GM18517 (cell line): ENCODE measurements around the gene ELAVL4.

Experiments used
- ATAC-seq: cut with Tn5 transposase; IDR thresholded peaks from one replicate; pipeline ENCODE4 v1.9.1; 2021; ENCODE audit warnings: mild to moderate bottlenecking, moderate library complexity; ENCODE audit not compliant: unreplicated experiment

Gene ELAVL4

GRCh38 chr1:50175719-50176639 lies 67.3 kb downstream of the ELAVL4 start:
- ATAC-seq, result no peak

GRCh38 chr1:50177994-50178393 lies 69.3 kb downstream of the ELAVL4 start:
- no peak for ATAC-seq

GRCh38 chr1:50179639-50180038 lies 70.9 kb downstream of the ELAVL4 start:
- ATAC-seq, result no peak

- ATAC-seq, result no peak
Observed at GRCh38 chr1:50180367-50180766, 71.6 kb downstream of the ELAVL4 start.

- ATAC-seq, result no peak
Observed at GRCh38 chr1:50181027-50181663, 72.4 kb downstream of the ELAVL4 start.

- no peak for ATAC-seq
Observed at GRCh38 chr1:50183378-50184133, 74.8 kb downstream of the ELAVL4 start.

GRCh38 chr1:50189369-50189768 lies 80.6 kb downstream of the ELAVL4 start:
- ATAC-seq, result no peak

- no peak for ATAC-seq
Observed at GRCh38 chr1:50193002-50193401, 84.3 kb downstream of the ELAVL4 start.

GRCh38 chr1:50195205-50195604 lies 86.5 kb downstream of the ELAVL4 start:
- ATAC-seq, result no peak

- no peak for ATAC-seq
Observed at GRCh38 chr1:50196081-50196480, 87.4 kb downstream of the ELAVL4 start.

GRCh38 chr1:50197216-50197615 lies 88.5 kb downstream of the ELAVL4 start:
- no peak for ATAC-seq

GRCh38 chr1:50208315-50208714 lies 99.6 kb downstream of the ELAVL4 start:
- ATAC-seq, result no peak

GRCh38 chr1:50208756-50209155 lies 100.0 kb downstream of the ELAVL4 start:
- ATAC-seq, result no peak

GRCh38 chr1:50209749-50210148 lies 101.0 kb downstream of the ELAVL4 start:
- ATAC-seq, result no peak

GRCh38 chr1:50213505-50213904 lies 104.8 kb downstream of the ELAVL4 start:
- no peak for ATAC-seq

- no peak for ATAC-seq
Observed at GRCh38 chr1:50214717-50215116, 106.0 kb downstream of the ELAVL4 start.

- no peak for ATAC-seq
Observed at GRCh38 chr1:50218344-50219120, 109.8 kb downstream of the ELAVL4 start.

- no peak for ATAC-seq
Observed at GRCh38 chr1:50228871-50229384, 120.2 kb downstream of the ELAVL4 start.

- ATAC-seq, result no peak
Observed at GRCh38 chr1:50231209-50231608, 122.5 kb downstream of the ELAVL4 start.

- ATAC-seq, result no peak
Observed at GRCh38 chr1:50232336-50232735, 123.6 kb downstream of the ELAVL4 start.

- ATAC-seq, result no peak
Observed at GRCh38 chr1:50236656-50237055, 127.9 kb downstream of the ELAVL4 start.
